Measurements from ENCODE around the gene RTN4IP1.

Gene RTN4IP1, protein sequence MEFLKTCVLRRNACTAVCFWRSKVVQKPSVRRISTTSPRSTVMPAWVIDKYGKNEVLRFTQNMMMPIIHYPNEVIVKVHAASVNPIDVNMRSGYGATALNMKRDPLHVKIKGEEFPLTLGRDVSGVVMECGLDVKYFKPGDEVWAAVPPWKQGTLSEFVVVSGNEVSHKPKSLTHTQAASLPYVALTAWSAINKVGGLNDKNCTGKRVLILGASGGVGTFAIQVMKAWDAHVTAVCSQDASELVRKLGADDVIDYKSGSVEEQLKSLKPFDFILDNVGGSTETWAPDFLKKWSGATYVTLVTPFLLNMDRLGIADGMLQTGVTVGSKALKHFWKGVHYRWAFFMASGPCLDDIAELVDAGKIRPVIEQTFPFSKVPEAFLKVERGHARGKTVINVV

DNA sequence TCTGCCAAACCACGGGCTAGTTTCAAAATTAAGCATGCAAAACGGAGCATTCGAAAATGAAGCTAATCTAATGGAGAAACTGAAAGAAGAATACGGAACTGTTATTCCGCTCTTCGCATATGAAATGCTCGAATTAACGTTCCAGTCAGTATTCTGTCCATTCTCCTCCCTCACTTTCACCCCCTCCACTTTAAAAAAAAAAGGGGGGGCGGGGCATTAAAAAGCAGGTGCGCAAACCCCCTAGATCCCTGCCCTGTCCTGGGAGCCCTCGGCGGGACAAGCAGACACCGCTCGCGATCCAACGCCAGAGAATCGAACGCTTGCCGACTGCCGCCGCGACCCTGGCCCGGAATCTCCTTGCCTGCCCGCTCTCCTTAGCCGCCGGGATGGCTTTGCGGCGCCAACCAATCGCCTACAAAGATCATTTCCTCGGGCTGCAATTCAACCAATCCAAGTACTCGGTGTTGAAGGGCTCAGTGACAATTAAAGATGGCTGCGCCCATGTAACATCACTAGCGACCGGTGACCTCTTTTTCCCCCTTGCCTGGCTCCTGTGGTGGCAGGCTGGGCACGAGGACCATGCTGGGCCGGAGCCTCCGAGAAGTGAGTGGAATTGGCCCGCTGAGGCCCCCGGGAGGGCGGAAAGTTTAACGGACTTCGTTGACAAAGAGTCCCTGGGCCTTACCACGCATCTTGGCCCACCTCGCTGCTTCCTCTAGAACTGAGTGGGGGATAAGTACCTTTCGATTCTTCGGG is at the start of gene RTN4IP1, which contains the start of gene QRSL1:
TSS of gene RTN4IP1 (minus strand) at position 396 of the 756 bp plus-strand sequence. CDS start 477 bp downstream, outside the sequence.
TSS of gene QRSL1 (plus strand) at position 476 of the 756 bp plus-strand sequence. CDS start at position 580, 104 bp downstream.
- peak; percentile 83 for DNase-seq (ENCODE audit: low read depth)

DNA sequence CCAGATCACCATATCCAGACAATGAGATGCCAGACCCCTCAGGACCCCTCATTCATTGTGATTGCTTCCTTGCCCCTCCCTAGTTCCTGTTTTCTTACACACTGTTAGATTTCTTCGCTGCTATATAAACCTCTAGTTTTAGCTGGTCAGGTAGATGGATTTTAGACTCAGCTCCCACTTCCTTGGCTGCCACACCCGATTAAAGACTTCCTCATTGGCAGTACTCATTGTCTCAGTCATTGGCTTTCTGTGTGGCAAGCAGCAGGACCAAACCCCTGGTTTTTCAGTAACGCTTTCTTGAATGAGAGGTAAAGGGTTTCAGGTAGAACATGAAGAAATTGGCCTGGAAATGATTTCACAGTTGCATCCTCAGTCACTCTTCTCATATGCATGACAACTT is 48.0 kb upstream of the RTN4IP1 start:
- DNase-seq (ENCODE audit: low read depth) = no peak

DNA sequence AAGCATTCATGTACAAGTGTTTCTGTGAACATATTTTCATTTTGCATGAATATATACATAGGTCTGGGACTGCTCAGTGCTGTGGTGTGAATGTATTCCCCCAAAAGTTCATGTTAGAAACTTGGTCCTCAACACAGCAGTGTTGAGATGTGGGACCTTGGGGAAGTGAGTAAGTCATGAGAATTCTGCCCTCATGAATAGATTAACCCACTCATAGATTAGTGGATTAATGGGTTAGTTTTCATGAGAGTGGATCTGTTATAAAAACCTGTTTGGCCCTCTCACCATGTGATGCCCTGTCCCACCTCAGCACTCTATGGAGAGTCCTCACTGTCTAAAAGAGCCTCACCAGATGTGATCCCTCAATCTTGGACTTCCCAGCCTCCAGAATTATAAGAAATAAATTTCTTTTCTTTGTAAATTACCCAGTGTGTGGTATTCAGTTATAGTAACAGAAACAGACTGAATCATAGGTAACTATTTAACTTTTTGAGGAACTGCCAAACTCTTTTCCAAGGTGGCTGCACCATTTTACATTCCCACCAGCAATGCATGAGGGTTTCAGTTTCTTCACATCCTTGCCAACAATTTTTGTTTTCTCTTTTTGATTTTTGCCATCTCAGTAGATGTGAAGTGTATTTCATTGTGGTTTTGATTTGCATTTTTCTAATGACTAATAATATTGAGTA is 45.4 kb upstream of the RTN4IP1 start:
- DNase-seq (ENCODE audit: low read depth) = no peak

DNA sequence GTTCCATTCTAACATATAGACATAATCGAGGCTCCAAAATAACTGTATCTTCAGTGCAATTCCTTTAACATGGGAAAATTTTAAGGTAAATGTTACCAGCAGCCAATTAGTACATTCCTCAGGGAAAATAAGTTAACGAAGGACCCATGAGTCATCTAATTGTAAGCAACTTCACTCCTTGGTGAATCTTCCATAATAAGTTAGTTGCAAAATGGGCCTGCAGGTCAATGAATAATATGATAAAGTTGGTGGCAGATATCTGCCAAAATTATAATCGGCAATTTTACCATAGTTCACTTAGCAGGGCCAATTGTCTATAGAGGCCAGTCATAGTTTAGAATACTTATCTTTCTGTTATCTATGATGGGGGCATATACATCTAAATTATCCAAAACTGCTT is 42.4 kb upstream of the RTN4IP1 start:
- no peak for DNase-seq (ENCODE audit: low read depth)

DNA sequence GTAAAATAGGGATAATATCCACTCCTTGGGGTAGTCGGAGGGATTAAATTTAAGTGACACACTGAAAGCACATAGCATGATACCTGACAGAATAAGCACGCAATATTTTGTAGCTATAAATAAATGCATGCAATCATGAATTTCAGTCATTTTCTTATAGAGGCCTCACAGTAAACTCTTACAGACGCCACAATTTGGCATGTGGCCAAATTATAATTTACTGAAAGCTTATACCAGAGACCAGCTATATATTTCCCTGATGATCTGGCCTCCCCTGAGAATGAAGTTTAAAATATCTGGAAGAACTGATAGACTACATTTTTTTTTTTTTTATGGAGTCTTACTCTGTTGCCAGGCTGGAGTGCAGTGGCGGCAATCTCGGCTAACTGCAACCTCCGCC is 40.9 kb upstream of the RTN4IP1 start:
- no peak for DNase-seq (ENCODE audit: low read depth)

DNA sequence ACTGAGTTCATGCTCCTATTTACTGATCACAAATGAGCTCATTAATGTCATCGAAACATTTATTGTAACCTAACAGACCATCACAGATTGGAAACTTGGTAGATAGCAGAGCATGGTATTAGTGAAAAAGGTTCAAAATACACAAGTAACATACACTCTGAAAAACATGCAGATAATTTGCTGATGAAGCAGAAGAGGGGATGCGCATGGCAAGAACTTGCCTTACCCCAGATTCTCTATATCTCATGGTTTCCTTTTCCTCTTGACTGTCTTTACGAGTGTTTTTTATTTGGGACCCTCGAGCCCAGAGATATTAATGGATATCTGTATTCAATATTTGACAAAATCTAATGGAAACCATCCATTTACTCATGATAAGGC is 37.7 kb upstream of the RTN4IP1 start:
- DNase-seq (ENCODE audit: low read depth) = no peak

DNA sequence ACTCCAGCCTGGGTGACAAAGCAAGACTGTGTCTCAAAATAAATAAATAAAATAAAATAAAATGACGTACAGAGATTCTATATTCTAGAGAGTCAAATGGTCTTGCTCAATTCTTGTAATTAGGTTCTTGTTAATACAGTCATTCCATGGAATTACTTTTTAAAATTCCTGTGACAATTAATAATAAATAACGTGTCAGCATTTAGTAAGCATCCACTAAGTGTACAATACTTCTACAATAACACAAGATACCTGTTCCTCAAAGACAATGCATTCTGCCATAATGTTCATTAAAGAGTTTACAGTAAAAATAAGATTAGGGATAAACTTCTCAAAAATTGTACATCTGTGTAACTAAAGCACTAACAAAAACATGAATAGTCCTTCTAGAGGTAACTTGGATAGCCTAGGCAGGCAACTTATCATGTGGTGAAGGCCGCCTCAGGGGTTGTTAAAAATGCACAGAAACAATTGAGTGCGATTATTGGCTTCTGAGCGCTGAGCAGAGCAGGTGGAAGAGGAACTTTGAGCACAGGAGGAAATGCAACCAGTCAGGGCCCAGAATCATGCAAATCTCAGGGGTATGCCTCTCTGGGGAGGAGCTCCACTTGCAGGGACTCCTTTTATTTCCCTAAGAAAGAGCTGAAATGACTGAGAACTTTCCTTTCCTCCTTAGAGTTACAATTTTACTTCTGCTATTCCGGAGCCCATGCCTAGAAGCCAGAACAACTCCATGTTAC is 37.2 kb upstream of the RTN4IP1 start:
- DNase-seq (ENCODE audit: low read depth) = no peak

DNA sequence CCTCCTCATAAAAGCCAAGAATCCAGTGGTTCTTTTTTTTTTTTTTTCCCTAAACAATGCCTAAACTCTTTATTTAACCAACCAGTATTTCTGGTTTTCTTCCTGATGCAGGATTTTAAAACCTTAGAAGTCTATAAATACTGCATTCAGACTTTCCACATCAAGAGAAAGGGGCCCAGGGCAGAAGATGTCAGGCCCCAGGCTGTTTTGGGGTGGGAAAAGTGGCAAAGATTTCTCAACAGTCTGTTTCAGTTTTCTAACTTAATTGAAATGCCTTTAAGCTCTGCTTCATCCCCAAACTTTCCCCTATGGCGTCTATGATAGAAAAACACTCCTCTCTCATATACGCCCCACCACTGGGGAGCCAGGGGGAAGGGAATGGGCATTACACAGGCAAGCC is 33.2 kb upstream of the RTN4IP1 start:
- no peak for DNase-seq (ENCODE audit: low read depth)

DNA sequence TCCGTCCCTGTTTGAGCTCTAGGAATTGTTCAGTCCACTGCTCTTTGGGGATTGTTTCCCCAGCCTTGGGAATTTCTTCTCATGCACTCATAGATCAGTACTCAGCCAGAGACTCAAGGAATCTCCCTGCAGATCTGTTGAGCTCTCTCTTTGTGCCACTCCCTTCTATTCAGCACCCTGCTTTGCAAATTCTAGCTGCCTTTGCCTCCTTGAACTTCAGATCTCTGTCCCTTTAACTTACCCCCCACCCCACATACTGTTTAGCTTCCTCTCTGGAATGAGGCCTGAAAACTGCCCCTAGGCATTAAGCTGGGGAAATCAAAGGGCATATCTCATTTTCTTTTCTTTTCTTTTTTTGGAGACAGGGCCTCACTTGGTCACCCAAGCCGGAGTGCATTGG is 30.6 kb upstream of the RTN4IP1 start:
- DNase-seq (ENCODE audit: low read depth) = no peak

DNA sequence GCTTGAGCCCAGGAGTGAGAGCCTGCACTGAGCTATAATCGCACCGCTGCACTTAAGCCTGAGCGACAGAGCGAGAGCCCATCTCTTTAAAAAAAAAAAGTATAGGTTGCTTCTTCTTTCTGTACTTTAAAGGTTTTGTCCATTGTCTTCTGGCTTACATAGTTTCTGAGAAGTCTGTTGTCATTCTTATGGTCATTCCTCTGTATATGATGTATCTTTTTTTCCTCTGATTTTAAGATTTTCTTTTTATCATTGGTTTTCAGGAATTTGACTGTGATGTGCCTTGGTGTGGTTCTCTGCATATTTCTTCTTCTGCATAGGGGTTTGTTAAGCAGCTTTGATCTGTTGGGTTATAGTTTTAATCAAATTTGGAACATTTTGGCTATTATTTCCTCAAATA is 29.2 kb upstream of the RTN4IP1 start:
- no peak for DNase-seq (ENCODE audit: low read depth)

DNA sequence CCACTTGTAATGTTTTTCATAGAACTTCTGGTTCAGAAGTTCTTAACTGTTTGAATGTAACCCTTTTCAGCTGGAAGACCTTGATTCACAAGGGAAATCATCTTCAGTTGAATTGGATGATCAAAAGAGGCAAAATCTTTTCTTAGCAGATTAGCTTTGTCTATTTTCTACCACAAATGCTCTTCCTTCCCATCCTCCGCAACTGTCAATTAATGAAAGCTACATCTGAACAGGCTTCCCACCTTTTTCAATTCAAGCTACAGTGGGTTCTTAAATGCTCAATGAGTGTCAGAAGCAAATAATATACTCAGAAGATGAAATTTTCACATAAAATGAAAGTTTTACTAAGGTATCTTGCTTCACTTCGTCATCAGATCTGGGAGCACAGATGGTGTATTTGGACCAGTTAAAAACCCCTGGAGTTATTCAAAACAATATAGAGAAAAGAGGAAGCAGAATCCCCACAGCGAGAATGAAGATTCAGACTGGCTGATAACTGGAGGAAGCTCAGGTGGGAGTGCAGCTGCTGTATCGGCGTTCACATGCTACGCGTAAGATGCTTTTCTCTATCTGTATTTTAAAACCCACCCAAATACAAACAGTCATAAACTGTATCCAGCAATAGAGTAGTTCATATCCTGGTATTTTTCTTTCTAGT is 19.5 kb upstream of the RTN4IP1 start:
- no peak for DNase-seq (ENCODE audit: low read depth)

DNA sequence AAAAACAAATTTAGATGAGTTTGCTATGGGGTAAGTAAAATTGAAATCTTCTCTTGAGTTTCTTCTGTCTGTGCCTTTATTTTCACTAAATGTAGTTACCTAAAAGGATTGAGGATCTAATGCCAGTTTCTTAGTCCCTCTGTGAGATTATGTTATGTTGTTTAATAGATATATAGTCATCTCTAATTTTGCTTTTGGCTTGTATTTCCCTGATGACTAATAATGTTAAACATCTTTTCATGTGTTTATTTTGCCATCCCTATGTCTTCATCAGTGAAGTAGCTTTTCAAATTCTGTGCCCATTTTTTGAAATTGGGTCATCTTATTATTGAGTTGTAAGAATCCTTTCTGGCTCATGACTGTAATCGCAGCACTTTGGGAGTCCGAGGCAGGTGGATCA is 13.8 kb upstream of the RTN4IP1 start:
- no peak for DNase-seq (ENCODE audit: low read depth)

DNA sequence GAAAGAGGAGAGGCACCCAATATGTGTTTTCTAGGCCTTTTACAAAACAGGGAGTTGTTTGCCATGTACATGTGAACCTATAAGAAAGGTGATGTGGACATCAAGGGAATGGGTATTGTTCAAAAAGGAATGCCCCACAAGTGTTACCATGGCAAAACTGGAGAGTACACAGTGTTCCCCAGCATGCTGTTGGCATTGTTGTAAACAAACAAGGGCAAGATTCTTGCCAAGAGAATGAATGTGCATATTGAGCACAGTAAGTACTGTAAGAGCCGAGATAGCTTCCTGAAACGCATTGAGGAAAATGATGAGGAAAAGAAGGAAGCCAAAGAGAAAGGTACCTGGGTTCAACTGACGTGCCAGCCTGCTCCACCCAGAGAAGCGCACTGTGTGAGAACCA is 13.2 kb upstream of the RTN4IP1 start:
- DNase-seq (ENCODE audit: low read depth) = no peak

DNA sequence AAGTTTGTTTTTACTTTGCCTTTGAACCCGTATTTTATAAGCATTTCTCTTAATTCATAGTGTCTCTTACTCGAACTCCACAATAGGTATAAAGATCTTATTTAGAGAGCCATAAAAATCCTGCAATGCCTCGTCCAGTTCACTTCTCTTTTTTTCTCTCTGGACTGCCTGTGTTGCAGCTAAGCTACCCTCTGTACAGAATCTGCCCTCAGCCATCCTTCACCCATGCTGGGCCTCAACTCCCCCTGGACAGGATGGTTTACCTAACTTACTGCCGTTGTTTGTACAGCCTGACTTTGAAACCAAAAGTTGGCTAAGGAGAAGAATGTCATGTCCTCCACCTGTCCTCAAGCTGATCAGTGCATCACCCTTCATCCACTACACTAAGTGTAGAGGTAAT is 10.5 kb upstream of the RTN4IP1 start:
- DNase-seq (ENCODE audit: low read depth) = no peak

DNA sequence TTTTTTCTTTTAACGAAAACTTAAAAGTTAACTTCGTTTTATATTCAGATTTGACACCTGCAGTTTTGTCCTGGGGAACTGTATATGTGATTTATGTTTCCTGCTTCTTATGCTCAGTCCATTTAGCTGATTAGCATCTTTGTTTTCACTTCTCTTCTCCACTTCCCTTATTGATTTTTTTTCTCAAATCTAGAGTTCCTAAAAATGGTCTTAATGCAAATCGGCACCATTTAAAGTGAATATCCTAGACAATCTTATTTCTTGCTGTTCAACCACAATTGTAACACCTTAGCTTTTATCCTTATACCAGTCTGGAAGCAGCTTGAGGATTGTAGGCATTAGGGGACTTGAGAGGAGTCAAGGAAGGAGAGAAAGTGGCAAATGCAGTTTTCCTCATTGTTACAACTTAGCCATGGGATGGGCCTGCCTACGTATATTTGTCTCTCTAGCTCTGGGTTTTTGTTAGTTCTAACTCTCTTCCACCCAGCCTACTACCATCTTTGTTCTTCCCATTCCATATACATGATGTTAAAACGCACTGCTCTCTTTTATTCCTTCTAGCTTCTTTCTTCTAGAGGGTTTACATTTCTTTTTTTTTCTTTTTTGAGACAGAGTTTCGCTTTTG is 8.5 kb upstream of the RTN4IP1 start:
- DNase-seq (ENCODE audit: low read depth) = no peak

DNA sequence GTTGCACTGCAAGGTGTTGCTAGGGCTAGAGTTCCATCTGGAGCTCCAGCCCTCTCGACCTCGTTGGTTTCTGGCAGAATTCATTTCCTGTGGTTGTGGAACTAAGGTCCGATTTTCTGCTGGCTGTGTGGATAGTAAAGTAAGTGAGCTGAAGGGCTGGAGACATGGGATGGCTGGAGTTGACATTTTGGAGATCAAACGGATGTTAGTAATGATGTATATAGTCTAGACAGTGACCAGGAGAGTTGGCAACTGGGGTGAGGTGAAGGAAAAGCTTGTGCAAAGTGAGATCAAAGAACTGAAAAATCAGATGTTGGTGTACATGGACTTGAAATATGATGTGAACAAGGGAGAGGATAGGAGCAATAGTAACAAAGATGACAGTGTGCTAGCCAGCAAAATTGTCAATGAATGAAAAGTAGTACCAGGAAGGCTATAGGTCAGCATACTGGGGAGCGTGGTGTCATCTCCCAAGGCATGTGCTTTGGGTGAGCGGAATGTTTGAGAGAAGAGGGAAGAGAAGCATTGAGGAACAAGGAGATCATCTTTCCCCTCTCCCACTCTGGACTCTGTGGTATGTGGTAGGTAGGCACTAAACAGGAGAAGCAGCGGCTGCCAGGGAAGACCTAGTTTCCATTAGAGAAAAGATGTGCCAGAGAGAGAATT is 7.9 kb upstream of the RTN4IP1 start:
- no peak for DNase-seq (ENCODE audit: low read depth)

DNA sequence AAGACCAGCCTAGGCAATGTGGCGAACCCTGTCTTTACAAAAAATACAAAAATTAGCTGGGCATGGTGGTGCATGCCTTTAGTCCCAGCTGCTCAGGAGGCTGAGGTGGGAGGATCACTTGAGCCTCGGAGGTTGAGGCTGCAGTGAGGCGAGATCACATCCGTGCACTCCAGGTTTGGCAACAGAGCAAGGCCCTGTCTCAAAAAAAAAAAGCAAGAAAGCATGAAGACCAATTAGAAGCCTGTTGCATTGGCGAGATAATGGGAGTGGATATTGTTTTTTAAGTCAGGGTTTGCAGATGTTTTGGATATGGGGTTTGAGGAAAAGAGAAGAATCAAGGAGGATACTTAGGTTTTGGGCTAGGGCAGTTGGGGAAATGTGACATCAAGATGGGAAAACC is 5.3 kb upstream of the RTN4IP1 start:
- DNase-seq (ENCODE audit: low read depth) = no peak

DNA sequence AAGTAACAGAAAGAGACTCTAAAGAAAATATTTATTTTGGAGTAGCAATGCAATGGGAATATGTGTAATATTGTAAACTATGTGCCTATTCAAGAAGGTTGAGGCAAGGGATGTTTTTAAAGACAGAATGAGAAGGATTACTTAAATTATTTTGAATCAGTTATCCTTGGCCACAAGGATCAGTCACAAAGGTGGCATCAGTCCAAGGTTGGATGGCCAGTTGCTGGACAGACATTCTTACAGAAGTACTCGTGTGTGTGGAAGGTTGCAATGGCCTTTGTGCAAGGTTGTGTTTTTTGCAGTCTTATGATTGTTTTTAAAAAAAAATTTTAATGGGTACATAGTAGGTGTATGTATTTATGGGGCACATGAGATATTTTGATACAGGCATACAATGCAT is 2.0 kb upstream of the RTN4IP1 start:
- no peak for DNase-seq (ENCODE audit: low read depth)

DNA sequence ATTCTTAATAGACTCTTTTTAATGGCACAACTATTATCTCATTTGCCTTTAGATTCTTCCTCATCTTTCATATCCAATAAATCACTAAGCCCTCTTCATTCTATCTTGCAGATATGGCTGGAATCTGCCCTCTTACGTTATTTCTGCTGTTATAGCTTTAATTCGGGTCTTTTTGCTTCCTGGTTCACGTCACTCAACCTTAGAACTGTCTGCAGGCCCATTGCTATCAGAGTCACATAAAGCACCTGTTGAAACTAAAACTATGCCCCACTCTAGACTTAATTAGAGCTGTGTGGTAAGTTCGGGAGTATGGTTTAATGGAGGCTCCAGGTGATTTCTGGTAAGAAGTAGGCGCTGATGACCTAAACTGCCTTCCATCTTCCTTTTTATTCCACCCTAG is 1.1 kb upstream of the RTN4IP1 start:
- no peak for DNase-seq (ENCODE audit: low read depth)

DNA sequence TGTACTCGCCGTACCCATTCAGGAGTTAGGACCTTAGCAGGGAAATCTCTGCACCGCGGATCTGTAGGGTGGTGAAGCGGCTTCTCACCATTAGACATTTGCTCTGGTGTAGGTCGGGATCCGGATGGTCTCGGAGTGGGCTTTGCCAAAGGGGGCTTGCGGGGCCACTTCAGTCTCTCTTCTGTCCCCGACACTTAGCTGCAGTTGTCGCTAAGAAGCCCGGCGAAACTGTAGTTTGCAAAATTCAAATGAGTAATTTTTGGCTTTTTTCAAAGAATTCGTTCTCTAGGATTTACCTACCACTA is 513 bp upstream of the RTN4IP1 start:
- DNase-seq (ENCODE audit: low read depth) = no peak

DNA sequence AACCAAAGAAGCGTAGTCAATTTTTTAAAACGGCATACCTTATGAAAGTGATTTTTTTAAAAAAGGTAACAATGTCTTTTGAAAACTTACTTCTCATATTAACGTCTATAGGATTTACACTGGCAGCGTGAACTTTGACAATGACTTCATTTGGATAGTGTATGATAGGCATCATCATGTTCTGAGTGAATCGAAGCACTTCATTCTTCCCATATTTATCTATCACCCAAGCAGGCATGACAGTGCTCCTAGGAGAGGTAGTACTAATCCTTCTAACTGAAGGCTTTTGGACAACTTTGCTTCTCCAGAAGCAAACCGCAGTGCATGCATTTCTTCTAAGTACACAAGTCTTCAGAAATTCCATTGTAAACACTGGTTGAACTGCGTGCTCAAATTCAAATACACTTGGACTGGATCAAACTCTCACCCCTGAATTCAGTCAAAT is 618 bp downstream of the RTN4IP1 start:
- DNase-seq (ENCODE audit: low read depth) = no peak

All from stromal cell of bone marrow (primary cell).